ENCODE measurements around the gene NUF2.
"Not testable (repeated sequence)": the region's sequence is repeated elsewhere in the genome, so short reads cannot be mapped to it uniquely, and the experiment has no call there.

Gene NUF2

DNA sequence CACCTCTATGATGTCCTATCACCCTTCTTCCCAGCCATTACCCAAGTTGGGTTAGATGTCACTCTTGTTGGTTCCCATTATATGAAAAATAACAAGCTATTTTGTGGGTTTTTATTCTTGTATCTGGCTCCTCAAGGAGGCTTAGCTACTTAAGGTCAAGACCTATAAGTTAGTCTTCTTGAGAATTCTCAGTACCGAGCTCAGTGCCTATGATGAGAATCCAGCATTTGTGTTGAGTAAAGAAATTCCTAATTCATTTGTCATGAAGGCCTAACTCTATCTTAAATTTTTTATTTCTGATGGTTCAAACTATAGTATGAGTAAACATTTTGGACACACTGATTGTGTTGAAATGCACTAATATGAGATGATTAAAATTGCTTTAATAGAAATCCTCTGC lies 15.9 kb downstream of the NUF2 start:
- DNase-seq: no peak

DNA sequence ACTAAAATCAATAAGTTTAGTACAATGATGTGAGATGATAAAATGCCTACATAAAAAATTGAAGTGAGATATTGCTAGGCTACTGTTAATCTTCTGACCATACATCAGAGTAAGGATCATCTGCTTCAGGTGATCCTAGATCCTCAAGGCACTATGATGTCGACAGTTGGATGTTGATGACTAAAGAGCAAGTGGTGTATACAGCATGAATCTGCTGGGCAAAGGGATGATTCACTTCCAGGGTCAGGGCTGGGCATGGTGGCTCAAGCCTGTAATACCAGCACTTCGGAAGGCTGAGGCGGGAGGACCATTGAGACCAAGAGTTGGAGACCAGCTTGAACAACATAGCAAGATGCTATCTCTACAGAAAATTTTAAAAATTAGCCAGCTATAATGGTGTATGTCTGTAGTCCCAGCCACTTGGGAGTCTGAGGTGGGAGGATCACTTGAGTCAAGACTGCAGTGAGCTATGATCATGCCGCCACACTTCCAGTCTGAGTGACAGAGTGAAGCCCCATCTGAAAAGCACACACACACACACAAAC lies 24.6 kb downstream of the NUF2 start:
- DNase-seq: no peak

DNA sequence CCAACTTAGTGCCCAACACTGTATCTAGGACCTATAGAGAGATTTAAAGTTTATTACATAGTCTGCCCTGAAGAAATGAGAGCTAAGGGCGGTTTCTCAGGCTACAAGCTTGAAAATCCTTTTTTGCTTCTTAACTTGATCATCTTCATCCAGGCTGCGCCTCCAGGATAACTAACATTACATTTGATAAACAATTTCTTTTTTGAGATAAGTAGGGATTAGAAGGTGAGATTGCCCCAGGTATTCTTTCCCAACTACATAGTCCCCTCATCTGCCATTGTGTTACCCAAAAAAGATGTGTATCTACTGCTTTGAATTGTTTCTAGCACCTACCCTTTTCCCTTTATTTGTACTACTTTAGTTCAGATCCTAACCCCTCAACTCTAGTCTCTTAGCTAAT lies 25.4 kb downstream of the NUF2 start:
- no peak for DNase-seq

DNA sequence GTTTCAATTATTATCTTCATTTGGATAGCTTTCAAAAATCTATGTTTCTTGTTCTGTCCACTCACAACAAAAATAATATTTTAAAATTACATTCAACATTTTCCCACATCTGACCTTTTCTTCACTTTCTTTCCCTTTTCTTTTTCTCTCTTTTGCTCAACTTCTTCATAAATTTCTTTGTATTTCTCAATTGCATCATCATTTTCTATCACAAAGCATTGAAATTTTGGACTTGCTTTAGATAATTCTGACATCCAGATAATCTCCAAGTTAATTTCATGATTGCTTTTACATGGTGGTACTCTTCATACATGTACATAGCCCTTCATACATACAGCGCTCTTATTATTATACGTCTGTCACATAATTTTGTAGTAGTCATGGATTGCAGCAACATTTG lies 30.2 kb downstream of the NUF2 start:
- no peak for DNase-seq

DNA sequence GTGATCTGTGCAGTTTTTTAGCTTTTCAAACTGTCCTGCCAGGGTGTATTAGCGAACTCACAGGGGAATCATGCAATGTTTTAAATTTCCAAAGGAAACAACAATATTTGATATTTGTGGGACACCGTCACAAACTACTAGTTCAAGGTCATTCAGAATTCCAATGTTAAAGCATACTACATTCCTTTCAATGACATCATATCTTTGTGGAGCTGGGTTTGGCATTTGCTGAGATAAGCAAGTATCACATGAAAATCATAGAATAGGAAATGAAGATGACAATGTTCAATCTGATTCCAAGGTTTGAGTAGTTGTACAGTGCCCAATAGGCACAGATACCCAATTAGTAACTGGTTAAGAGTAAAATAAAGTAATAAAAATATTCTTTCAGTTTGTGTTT lies 35.6 kb downstream of the NUF2 start:
- no peak for DNase-seq

DNA sequence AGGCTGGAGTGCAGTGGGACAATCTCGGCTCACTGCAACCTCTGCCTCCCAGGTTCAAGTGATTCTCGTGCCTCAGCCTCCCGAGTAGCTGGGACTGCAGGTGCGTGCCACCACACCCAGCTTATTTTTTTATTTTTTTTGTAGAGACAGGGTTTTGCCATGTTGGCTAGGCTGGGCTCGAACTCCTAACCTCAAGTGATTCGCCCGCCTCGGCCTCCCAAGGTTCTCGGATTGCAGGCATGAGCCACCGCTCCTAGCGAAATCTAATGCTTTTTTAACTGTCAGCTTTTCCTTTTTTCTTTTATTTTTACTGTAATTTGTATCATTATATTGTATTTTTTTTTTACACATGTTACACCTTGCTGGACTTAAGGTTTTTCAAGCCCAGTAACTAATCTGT lies 36.4 kb downstream of the NUF2 start:
- DNase-seq: not testable (repeated sequence)

DNA sequence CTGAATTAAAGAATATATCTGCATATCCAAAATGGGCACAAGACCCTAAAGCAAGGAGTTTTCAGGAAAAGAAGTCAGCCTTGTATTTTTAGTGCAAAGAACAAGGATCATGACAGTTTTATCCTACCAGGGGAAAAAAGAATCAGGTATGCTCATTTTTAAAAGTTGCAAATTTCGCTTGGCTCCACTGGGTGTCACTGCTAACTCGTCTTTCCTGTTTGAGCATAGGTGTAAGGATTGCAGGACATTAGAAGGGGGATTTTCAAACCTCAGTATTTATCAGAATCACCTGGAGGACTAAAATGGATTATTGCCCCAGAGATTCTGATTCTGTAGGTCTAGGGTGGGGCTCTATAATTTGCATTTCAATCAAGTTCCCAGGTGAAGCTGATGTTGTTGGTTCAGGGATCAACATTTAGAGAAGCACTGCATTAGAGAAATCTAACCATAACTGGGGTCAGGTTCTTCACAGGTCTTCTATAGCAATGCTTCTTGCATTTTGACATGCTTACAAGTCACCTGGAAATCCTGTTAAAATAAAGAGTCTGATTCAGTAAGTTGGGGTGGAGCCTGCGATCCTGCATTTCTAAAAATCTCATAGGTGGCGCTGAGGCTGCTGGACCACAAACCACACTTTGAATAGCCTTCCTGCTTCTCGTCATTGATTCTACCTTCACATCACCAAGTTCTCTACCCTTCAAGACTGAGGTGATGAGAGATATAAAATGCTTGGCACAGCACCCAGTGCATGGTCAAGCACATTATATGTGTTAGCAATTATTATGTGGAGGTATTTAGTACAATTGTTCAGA lies 39.6 kb downstream of the NUF2 start:
- DNase-seq: peak; percentile 3 to 43

DNA sequence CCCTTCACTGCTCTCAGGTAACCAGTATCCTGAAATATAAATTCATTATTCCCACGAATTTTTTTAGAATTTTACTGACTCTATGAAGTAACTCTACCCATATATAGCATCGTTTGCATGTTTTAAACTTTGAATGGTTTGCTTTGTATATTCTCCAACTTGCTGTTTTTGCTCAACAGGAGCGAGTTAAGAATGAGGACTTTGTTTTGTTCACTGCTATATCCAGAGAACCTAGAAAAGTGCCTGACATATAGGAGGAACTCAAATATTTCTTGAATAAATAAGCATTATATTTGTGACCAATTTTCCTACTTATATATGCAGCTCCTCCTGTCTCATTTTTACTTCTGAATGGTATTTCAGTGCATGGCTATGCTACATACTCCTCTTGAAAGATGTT lies 43.4 kb downstream of the NUF2 start:
- no peak for DNase-seq

DNA sequence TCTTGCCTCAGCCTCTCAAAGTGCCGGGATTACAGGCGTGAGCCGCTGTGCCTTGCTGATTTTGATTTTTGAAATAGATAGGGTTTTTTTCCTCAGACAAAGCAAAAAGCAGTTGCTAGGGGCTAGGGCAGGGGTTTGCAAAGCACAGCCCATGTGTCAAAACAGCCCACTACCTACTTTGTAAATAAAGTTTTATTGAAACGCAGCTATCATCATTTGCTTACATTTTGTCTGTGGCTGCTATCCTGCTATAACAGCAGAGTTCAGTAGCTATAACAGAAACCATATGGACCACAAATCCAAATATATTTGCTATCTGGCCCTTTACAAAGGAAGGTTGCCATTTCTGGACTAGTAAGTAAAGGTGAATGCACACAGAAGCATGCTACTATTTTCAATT lies 44.8 kb downstream of the NUF2 start:
- DNase-seq: no peak

DNA sequence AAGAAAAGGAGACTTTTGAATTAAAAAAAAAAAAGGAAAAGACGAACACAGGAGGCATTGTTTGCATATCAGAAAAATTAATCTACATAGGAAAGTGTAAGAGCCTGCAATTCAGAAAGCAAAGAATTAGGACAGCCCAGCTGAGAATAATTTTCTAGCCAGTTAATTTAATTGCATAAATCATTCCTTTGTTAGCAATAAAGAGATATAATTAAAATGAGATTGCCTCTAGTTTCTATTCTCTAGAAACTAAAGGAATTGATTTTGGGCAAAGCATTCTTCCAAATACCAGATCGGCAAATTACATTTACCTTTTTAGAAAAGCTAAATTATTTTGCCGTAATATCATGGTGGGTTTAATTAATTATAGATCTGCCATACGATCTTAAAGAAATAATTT lies 46.0 kb downstream of the NUF2 start:
- no peak for DNase-seq

DNA sequence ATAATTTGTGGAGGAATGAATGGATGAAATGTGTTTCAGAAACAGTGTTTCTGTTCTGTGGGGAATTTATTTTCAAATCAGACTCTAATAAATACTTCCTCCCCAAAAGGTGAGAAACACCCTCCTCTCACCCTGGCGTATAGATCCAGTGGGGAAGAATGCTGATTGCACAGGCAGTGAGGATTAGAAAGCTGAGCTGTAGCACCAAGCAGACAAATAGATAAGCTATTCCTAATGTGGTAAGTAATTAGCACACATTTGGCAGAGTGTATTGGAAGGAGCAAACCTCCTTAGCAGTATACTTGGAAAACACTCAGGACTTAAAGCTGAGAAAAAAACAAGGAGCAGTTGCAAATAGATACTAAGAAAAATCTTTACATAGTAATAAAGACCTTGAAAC lies 50.8 kb downstream of the NUF2 start:
- DNase-seq: no peak

DNA sequence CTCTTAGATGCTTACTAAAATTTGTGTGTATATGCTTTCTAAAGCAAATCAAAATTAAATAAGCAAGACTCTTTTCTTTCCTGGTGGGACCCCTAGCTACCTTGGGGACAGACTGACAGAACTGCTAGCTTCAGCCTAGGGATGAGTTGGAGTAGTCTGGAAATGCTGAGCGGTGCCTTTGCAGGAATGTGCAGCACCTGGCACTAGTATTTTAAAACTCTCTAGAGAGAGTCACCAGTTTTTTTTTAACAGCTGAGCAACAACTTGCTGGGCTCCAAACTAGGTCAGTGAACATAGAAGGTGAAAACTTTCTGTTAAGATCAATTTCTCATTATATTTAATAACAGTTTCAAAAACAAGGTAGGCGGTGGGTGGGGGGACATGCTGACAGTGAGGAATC lies 56.8 kb downstream of the NUF2 start:
- no peak for DNase-seq

DNA sequence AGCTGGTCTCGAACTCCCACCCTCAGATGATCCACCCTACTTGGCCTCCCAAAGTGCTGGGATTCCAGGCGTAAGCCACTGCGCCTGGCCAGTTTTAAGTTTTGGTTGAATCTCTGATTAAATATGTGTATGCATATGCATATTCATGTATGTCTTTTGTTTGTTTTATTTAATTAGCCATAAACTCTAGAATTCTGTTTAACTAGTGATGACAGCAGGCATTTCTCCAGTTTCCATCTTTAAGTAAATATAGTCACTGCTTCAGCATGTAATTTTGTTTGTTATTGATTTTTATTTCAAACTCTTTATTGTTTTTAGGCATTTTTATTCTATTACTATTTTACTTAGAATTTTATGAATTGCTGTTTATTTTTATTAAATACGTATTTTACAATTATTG lies 58.0 kb downstream of the NUF2 start:
- DNase-seq: no peak

DNA sequence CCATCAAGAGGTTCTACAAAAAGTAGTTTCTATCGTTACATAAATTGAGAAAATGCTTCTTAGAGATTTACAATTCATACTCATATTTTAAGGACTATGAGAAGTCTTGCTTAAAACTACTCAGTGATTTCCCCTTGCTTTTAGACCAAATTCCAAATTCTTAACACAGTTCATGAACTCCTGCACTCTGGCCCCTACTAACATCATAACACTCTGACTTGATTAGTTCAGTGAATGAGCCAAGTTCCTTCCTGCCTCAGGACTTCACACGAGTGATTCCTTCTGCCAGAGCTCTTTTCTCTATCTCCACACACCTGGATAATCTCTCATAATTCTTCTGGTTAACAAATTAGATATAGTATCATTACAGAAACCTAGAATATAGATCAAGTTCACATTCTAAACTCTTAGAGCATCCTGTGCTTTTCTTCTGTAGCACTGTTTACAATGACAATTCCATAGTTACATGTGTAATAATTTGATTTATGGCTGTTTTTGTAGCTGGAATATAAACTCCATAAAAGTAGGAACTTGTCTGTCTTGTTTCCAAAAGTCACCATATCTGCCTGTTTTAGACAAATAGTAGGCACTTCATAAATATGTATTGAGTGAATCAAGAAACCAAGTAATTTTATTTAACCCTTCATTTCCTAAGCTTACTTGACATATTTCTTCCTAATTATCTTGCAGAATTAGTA lies 59.9 kb downstream of the NUF2 start:
- DNase-seq: no peak

DNA sequence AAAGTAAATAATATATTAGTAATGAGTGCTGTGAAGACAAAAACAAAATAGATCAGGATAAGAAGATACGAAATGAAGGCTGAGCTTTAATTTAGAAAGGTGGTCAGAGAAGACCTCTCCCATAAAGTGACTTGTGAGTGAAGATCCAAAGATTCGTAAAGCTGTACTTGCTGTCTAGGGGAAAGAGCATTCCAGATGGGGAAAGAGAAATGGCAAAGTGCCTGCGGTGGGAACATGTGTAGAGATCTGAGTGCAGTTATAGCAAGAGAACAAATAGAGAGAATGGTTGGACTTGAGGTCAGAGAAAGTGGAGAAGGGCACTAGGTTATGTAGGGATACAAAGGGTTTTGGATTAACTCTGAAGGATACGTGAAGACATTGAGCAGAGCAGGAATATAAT lies 60.6 kb downstream of the NUF2 start:
- DNase-seq: no peak

DNA sequence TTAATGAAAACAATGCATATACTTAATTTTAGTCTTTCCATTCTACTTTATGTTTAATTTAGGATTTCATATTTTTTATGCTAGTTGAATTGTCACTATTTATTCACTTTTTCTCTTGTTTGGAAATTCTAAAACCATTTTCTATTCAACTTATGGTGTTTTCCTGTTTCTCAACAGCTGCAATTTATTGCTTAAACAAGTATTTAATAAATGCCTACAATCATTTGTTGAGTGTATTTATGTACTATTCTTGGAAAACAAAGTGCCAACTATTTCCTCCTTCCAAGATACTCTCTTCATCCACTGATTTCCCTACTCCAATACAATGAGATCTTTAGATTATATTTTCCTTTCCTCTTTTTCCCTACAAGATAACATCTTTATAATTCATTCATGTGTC lies 65.4 kb downstream of the NUF2 start:
- DNase-seq: no peak

DNA sequence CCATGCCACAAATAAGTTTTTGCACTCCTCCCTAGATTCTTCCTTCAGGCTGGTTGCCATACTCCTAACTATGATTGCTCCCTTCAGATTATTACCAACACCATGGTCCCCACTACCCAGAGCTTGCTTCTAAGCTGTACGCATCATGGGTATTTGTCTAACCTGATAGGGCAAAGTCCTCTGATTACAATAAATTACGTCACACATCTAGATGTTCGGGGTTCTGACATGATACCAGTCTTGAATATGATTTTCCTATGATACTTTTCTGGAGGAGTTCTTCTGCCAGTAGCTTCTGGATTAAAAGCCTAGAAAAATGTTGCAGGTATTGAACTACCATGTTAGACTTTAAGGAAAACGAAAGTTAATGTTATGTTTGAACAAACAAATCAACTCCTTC lies 67.2 kb downstream of the NUF2 start:
- no peak for DNase-seq

DNA sequence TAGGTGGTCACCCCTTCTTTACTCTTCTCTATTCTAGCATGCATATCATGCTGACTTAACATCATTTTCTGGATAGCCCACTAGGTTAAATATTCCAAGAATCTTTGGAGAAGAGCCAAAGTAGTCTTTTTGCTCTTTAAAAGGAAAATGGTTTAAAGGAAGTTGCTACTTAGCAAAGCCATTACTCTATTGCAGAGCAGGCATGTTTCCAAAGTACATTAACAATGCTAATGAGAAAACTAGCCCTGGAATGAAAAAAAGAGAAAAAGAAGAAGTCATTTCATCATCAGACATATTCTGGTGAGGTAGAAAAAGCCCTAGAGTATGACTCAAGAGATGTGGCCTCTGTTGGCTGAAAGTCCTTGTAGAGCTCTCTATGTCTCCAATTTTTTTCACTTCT lies 74.0 kb downstream of the NUF2 start:
- no peak for DNase-seq

DNA sequence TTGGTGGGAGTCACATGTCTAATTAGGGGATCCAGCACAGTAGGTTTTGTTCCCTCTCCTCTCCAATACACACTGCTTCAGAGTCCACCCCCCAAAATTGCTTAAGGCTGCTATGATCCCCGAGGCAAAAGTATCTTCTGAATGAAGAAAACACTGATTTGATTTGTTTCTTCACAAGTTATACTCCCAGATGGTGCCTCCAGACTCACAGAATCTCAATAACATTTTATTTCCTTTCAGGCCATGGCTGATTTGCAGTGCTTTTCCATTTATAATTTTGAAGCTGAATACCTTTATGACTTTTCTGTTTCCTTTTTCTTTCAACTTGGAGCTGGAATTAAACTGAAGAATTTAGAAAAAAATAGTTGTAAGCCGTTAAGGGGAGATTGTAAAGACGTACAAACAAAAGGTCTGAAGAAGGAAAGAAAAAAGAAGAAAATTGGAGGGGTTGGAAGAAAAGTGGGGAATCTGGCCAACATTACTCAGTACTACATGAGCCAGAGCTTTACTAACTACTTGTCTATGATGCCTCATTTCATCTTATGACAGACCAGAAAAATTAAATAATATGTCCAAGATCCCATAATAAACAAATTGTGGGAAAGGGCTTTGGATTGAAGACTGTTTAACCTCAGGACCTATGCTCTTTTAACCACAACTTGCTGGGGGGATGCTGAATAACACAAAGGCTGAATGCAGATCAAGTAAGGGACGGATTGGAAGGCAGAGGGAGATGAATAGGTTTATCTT lies 75.9 kb downstream of the NUF2 start:
- DNase-seq: no peak

DNA sequence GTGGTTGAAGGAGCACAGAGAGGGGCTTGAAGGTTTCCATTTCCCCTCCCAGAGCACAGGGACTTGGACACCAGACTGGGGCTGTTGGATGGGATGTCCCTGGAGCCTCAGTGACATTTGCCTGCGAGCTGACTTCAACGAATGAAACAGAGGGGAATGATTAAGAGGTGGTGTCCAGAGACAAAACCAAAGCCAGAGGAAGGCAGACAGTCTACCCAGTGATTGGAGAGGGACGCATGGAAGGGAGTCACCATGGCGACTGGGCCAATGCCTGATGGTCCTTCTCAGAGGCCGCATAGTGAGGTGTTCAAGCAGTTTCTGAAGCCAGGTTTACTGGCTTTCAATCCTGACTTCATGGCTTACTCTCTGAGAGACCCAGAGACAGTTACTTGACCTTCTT lies 77.2 kb downstream of the NUF2 start:
- DNase-seq: no peak

DNA sequence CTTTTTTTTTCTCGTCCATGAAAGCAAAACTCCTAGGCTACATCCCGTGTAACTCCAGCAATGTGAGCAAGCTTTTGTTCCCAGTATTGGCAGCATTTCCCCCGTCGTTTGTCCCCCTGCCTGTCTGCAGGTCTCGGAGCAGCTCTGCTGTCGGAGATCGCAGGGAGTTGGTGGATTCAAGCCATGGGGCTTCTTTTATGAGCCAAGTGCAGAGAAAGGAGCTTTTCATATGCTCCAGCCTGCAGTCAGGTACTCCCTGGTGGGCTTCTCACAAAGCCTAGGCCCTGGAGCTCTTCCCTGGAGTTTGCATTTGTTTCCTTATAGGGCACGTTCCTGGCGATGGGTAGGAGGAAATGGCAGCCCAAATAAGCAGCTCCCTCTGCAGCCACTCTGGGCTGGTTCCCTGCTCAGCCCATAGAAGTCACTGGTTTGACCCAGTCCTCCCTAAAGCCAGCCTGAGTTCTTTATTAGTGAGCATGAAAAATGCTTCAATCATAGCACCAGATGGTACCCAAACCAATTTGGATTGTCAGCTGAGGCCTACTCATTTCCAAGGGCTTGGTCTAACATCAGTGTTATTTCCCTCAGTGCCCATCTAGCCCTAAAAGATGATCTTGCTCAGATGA lies 78.3 kb downstream of the NUF2 start:
- DNase-seq: peak; percentile 49 to 69

DNA sequence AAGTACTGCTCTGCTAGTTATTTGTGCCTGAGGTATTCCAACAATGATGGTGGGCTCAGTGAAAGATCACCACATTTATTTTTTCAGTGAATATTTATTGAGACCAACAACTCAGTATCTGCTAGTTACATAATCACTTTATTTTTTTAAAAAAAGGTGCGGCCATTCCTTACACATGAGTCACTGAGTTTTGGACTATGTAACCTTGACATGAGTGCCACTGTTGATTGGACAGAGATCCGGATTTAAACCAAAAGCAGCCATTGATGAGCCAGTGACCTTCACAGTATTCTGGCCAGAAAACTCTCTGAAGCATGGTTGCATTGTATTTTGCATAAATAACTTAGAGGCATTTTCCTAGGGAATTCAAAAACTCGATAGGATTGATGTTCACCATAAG lies 79.5 kb downstream of the NUF2 start:
- no peak for DNase-seq
